ENCODE data around the gene USP25.

Gene USP25

GRCh38 chr21:15743593-15743992 is 13.8 kb downstream of the USP25 start:
- Histone ChIP-seq H3K9ac (no peak overlapping the region), H3K27me3 (ENCODE audit: insufficient read depth, low read depth) (no peaks in the 10 kb centered on the region), H3K4me1 (ENCODE audit: low read depth, poor library complexity, severe bottlenecking) (peaks cover 24% of the 10 kb centered on the region), H2AFZ (ENCODE audit: low read depth) (no peak overlapping the region), H3K36me3 (ENCODE audit: insufficient read depth) (no peaks in the 10 kb centered on the region; the same call in 1 of the 2 replicates), H4K20me1 (ENCODE audit: insufficient read depth) (no peaks in the 10 kb centered on the region), H3K4me2 (no peak overlapping the region), H3K79me2 (ENCODE audit: insufficient read depth, low read depth) (peaks cover 80% of the 10 kb centered on the region), H3K27ac (no peak overlapping the region), H3K4me3 (IDR thresholded peaks at IDR 0.05; ENCODE audit: insufficient read depth, low read depth, low read length) (no peak overlapping the region)
- TF ChIP-seq, protein P1, sequence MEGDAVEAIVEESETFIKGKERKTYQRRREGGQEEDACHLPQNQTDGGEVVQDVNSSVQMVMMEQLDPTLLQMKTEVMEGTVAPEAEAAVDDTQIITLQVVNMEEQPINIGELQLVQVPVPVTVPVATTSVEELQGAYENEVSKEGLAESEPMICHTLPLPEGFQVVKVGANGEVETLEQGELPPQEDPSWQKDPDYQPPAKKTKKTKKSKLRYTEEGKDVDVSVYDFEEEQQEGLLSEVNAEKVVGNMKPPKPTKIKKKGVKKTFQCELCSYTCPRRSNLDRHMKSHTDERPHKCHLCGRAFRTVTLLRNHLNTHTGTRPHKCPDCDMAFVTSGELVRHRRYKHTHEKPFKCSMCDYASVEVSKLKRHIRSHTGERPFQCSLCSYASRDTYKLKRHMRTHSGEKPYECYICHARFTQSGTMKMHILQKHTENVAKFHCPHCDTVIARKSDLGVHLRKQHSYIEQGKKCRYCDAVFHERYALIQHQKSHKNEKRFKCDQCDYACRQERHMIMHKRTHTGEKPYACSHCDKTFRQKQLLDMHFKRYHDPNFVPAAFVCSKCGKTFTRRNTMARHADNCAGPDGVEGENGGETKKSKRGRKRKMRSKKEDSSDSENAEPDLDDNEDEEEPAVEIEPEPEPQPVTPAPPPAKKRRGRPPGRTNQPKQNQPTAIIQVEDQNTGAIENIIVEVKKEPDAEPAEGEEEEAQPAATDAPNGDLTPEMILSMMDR (conservative IDR thresholded peaks at IDR 0.05; ENCODE audit: low read depth, low read length): no peak

DNA sequence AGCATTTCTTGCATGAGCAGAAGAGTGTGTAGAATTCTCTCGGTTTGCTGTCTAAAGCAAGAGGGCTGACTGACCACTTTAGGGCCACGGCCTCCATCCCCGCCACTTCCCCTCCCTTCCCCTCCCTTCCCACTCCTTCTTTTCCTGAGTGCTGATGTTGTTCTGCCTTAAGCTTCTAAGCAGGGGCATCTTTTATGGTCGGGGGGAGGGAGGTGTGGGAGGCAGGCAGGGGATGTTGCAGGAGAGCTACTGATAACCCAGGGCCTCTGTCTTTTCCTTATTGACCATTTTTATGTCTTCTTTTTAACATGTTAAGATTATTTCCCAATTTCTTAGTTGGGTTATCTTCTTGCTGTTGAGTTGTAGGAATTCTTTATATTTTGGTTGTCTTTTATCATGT is 15.1 kb downstream of the USP25 start:
- Histone ChIP-seq H4K20me1 (ENCODE audit: insufficient read depth) (no peaks in the 10 kb centered on the region), H3K9ac (no peak overlapping the region), H3K4me1 (ENCODE audit: low read depth, poor library complexity, severe bottlenecking) (peaks cover 26% of the 10 kb centered on the region), H3K79me2 (ENCODE audit: insufficient read depth, low read depth) (peaks cover 80% of the 10 kb centered on the region), H3K4me2 (no peak overlapping the region), H3K27ac (no peak overlapping the region), H3K27me3 (ENCODE audit: insufficient read depth, low read depth) (no peaks in the 10 kb centered on the region), H2AFZ (ENCODE audit: low read depth) (no peak overlapping the region), H3K4me3 (IDR thresholded peaks at IDR 0.05; ENCODE audit: insufficient read depth, low read depth, low read length) (no peak overlapping the region), H3K36me3 (ENCODE audit: insufficient read depth) (no peaks in the 10 kb centered on the region; the same call in 1 of the 2 replicates)
- TF ChIP-seq, protein P1 (conservative IDR thresholded peaks at IDR 0.05; ENCODE audit: low read depth, low read length): no peak

GRCh38 chr21:15748586-15748985 is 18.8 kb downstream of the USP25 start:
- no peaks in the 10 kb centered on the region for H4K20me1 ChIP-seq (ENCODE audit: insufficient read depth)

DNA sequence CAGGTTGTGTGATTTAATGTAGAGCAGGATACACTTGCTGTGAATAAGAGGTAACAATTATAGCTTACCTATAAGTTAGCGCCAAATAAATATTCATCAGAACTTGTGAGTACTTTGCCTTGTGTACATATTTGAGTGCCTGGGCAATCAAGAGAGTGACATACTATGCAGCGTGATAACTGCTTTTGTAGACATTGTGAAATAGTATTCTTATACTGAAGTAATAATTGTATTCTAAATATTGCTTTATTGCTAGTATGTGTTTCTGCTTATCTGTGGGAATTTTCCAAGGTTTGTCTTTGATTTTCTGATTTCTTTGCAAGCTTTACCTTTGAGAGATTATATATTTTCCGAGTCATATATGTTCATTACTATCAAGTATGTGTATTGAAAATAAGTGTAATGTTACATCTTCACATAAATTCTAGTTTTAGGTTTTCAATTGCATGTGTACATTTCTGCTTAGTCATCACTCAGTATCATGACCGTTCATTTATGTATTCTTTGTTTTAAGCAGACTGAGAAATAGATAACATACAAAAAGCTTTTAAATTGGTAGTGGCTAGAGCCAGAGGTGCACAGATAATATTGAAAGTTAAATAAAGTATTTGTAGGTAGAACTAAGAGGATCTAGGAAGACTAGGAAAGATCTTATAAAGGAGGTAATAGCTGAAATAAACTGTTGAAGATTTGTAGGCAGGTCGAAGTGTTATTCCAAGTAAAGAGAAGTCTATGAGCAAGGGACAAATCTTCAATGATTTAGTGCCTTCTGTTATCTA is 19.5 kb downstream of the USP25 start:
- Histone ChIP-seq H3K27ac (no peak overlapping the region), H4K20me1 (ENCODE audit: insufficient read depth) (no peaks in the 10 kb centered on the region), H3K79me2 (ENCODE audit: insufficient read depth, low read depth) (peaks cover 92% of the 10 kb centered on the region; the same call in 1 of the 2 replicates), H3K4me1 (ENCODE audit: low read depth, poor library complexity, severe bottlenecking) (peaks cover 20% of the 10 kb centered on the region), H3K4me3 (IDR thresholded peaks at IDR 0.05; ENCODE audit: insufficient read depth, low read depth, low read length) (no peak overlapping the region), H3K4me2 (no peak overlapping the region), H3K27me3 (ENCODE audit: insufficient read depth, low read depth) (no peaks in the 10 kb centered on the region), H3K36me3 (ENCODE audit: insufficient read depth) (no peaks in the 10 kb centered on the region; the same call in 1 of the 2 replicates), H3K9ac (no peak overlapping the region), H2AFZ (ENCODE audit: low read depth) (no peak overlapping the region)
- TF ChIP-seq, protein P1 (conservative IDR thresholded peaks at IDR 0.05; ENCODE audit: low read depth, low read length): no peak

More at GRCh38 chr21:15748586-15748985, 18.8 kb downstream of the USP25 start:
- Histone ChIP-seq H3K4me2 (no peak overlapping the region), H3K4me1 (ENCODE audit: low read depth, poor library complexity, severe bottlenecking) (peaks cover 20% of the 10 kb centered on the region), H3K27ac (no peak overlapping the region), H3K9ac (no peak overlapping the region), H3K27me3 (ENCODE audit: insufficient read depth, low read depth) (no peaks in the 10 kb centered on the region), H2AFZ (ENCODE audit: low read depth) (no peak overlapping the region), H3K79me2 (ENCODE audit: insufficient read depth, low read depth) (peaks cover 91% of the 10 kb centered on the region; the same call in 1 of the 2 replicates), H3K36me3 (ENCODE audit: insufficient read depth) (no peaks in the 10 kb centered on the region; the same call in 1 of the 2 replicates), H3K4me3 (IDR thresholded peaks at IDR 0.05; ENCODE audit: insufficient read depth, low read depth, low read length) (no peak overlapping the region)
- TF ChIP-seq, protein P1 (conservative IDR thresholded peaks at IDR 0.05; ENCODE audit: low read depth, low read length): no peak
